Endothelial cell of umbilical vein (primary cell): ENCODE measurements around the gene CNTROB. TPM values are rescaled to one million over a fixed set of nuclear protein-coding genes. Genes with fewer than 3 reads are reported as not detected.
A peak's percentile ranks its signal among the peaks of the same experiment; 100 is the strongest.

Experiments
- BruUV-seq: library from RNA; stranded (reverse); fragments of 400-500 nt; replicated peaks from 2 replicates; lab custom pipeline; 2021; lab: Mats Ljungman, UMichigan
- CTCF ChIA-PET: fragments of 300-600, 350-600 bp; sonication (Branson Sonifier 250); formaldehyde crosslinking; loops from one replicate; lab custom pipeline; 2021; ENCODE audit warnings: antibody characterized with exemption, inconsistent platforms; lab: Charles Lee
- POLR2A ChIA-PET: fragments of 300-600, 350-600 bp; sonication (Branson Sonifier 250); formaldehyde crosslinking; loops from one replicate; lab custom pipeline; 2021; ENCODE audit warnings: antibody characterized with exemption, inconsistent platforms; lab: Charles Lee
- DNase-seq: peaks from one replicate; pipeline ENCODE4 v3.0.0-alpha.2; 2011; ENCODE audit warnings: low read depth, low spot score
- FAIRE-seq: peaks from 2 replicates; lab custom pipeline; 2011; peaks lifted over from hg19 to GRCh38; lab: Jason Lieb, UNC
- H2AFZ ChIP-seq: 2 replicates; pipeline ENCODE4 v1.6.0; 2012; ENCODE audit warnings: low read depth, low read length, control low read depth, inconsistent platforms
- H3K27ac ChIP-seq: 2 replicates; pipeline ENCODE4 v1.5.1; 2011; ENCODE audit warnings: low read depth, mild to moderate bottlenecking, control low read depth, low read length, moderate library complexity; ENCODE audit not compliant: insufficient read depth
- H3K27me3 ChIP-seq, 2 experiments: 2 replicates each; pipeline versions ENCODE4 v1.6.0 to v1.6.1; 2011; ENCODE audit warnings: low read length in 2 of 2, mixed read lengths in 1 of 2; ENCODE audit not compliant: control insufficient read depth in 2 of 2, insufficient read depth in 2 of 2
- H3K36me3 ChIP-seq, 2 experiments: 2 replicates in 1 of 2; 3 replicates in 1 of 2; pipeline ENCODE4 v1.5.1; 2011; ENCODE audit warnings: low read length in 2 of 2, mild to moderate bottlenecking in 1 of 2, moderate library complexity in 1 of 2; ENCODE audit not compliant: control insufficient read depth in 2 of 2, insufficient read depth in 2 of 2; ENCODE audit errors: extremely low read depth in 1 of 2
- H3K4me1 ChIP-seq: 3 replicates; pipeline ENCODE4 v1.5.1; 2011; ENCODE audit warnings: mild to moderate bottlenecking, low read length; ENCODE audit not compliant: control insufficient read depth, insufficient read depth; ENCODE audit errors: extremely low read depth
- H3K4me2 ChIP-seq: 2 replicates; pipeline ENCODE4 v1.6.1; 2011; ENCODE audit warnings: low read length, control low read depth, mixed read lengths; ENCODE audit not compliant: insufficient read depth
- H3K4me3 ChIP-seq, 3 experiments: fragments of 200-600 bp in 1 of 3; sonication (generic), shearing (Covaris generic) in 1 of 3; replicated peaks in 1 of 3; 2 replicates each; pipeline ENCODE4 v1.5.1; 2011 to 2016; ENCODE audit warnings: control low read depth in 3 of 3, low read length in 3 of 3, mild to moderate bottlenecking in 2 of 3, inconsistent platforms in 1 of 3, low read depth in 1 of 3, moderate library complexity in 1 of 3; ENCODE audit not compliant: insufficient read depth in 1 of 3
- H3K79me2 ChIP-seq: 2 replicates; pipeline ENCODE4 v1.6.0; 2012; ENCODE audit warnings: low read length, inconsistent platforms; ENCODE audit not compliant: control insufficient read depth, insufficient read depth
- H3K9ac ChIP-seq: replicated peaks from 2 replicates; pipeline ENCODE3; 2011; ENCODE audit warnings: low read length, control low read depth; ENCODE audit not compliant: insufficient read depth; ENCODE audit errors: extremely low read depth
- H3K9me1 ChIP-seq: replicated peaks from 3 replicates; pipeline ENCODE4 v1.6.0; 2011; ENCODE audit warnings: mild to moderate bottlenecking, low read length; ENCODE audit not compliant: control insufficient read depth, insufficient read depth; ENCODE audit errors: extremely low read depth
- H3K9me3 ChIP-seq: replicated peaks from 2 replicates; pipeline ENCODE4 v1.5.1; 2012; ENCODE audit warnings: low read length, inconsistent platforms; ENCODE audit not compliant: control insufficient read depth, insufficient read depth
- H4K20me1 ChIP-seq: replicated peaks from 2 replicates; pipeline ENCODE3; 2011; ENCODE audit warnings: mild to moderate bottlenecking, low read length; ENCODE audit not compliant: control insufficient read depth, insufficient read depth; ENCODE audit errors: extremely low read depth
- CTCF ChIP-seq, 2 donors: IDR thresholded peaks; 1 replicate in 1 of 2; 2 replicates in 1 of 2; pipeline ENCODE4 v1.5.1; 2011; ENCODE audit warnings: low read length in 2 of 2, mild to moderate bottlenecking in 2 of 2, moderate library complexity in 2 of 2, control low read depth in 1 of 2, inconsistent platforms in 1 of 2, low read depth in 1 of 2; ENCODE audit not compliant: insufficient read depth in 1 of 2; ENCODE audit errors: extremely low read depth in 1 of 2
- FOS ChIP-seq: IDR thresholded peaks from 2 replicates; pipeline ENCODE4 v1.6.1; 2011; ENCODE audit warnings: mild to moderate bottlenecking, low read length, moderate library complexity, borderline replicate concordance; ENCODE audit not compliant: insufficient read depth
- MAX ChIP-seq: IDR thresholded peaks from 2 replicates; pipeline ENCODE4 v1.6.1; 2011; ENCODE audit not compliant: insufficient read depth, insufficient read length
- MYC ChIP-seq: IDR thresholded peaks from one replicate; pipeline ENCODE4 v1.6.1; 2011; ENCODE audit warnings: mild to moderate bottlenecking, low read depth, low read length
- POLR2A ChIP-seq: IDR thresholded peaks from 2 replicates; pipeline ENCODE4 v1.6.1; 2012; ENCODE audit warnings: low read depth, mild to moderate bottlenecking, control low read depth, low read length
- POLR2AphosphoS5 ChIP-seq: IDR thresholded peaks from 2 replicates; pipeline ENCODE4 v1.6.1; 2012; ENCODE audit warnings: low read depth, mild to moderate bottlenecking, control low read depth, low read length, moderate library complexity; ENCODE audit not compliant: insufficient read depth
- dilution Hi-C: fragments of 300-500 bp; cut with MboI; formaldehyde crosslinking; loops from one replicate; pipeline ENCODE4 v1.15.0; 2019; ENCODE audit warnings: low sequenced_read_pairs; ENCODE audit not compliant: extremely low pct_ligation_motif_present
- intact Hi-C: fragments of 100-400 bp; cut with micrococcal nuclease; formaldehyde crosslinking; loops from one replicate; pipeline ENCODE4 v1.10.0; 2022
- polyA plus RNA-seq, 4 experiments: library from polyadenylated mRNA; depleted of rRNA in 3 of 4; stranded (reverse) in 3 of 4; unstranded in 1 of 4; fragments of >200 nt; gene quantifications; 2 replicates each; pipeline versions ENCODE4 v1.2.1 to v1.2.3, GENCODE V29; 2011 to 2012; ENCODE audit warnings: missing spikeins in 1 of 4
- total RNA-seq: library from RNA; stranded (reverse); gene quantifications from 2 replicates; pipeline ENCODE4 v1.2.3, GENCODE V29; 2021

The CNTROB gene
- total and polyA plus RNA-seq, 2 donors (not counting 3 experiments of a cell fraction or from before 2014, with no cell fraction given): 24.9 to 47.2 TPM

- Histone ChIP-seq H4K20me1 (no peaks in the 10 kb centered on the region), H3K9me1 (no peaks in the 10 kb centered on the region), H3K4me2 (peak overlapping the region; percentile 60), H3K9ac (peak overlapping the region; percentile 69), H3K4me1 (peaks cover 28% of the 10 kb centered on the region), H3K4me3 (no peak overlapping the region), H3K9me3 (no peaks in the 10 kb centered on the region), H2AFZ (no peak overlapping the region), H3K27ac (peak overlapping the region; percentile 78), H3K27me3 (no peaks in the 10 kb centered on the region), H3K79me2 (peaks cover 32% of the 10 kb centered on the region), H3K36me3 (peaks cover 20 to 22% of the 10 kb centered on the region in 2 experiments)
- CTCF ChIA-PET: interaction anchor here (0.8 to 1.4 kb wide), 6 partner anchors 21 to 99 kb away, joined by 3 to 6 read pairs (median 4); partner anchors contain the start of gene NAA38
- BruUV-seq: no TSS peak
- FAIRE-seq (peak; percentile 96), DNase-seq (peak; percentile 93)
- POLR2A ChIA-PET: no interaction called here
- dilution Hi-C loops (no loop called here), intact Hi-C loops (loop anchor here (1.0 to 5.0 kb wide), 2 partner anchors 26 to 202 kb away; partner anchors contain the start of genes TP53 and WRAP53)
- TF ChIP-seq POLR2A (no peak), MYC (no peak), FOS (no peak), POLR2AphosphoS5 (peak; percentile 35), CTCF (IDR thresholded peaks at IDR 0.05; ENCODE audit: extremely low read depth in 1 of 2, insufficient read depth in 1 of 2, low read depth in 1 of 2, low read length in 2 of 2) (peak; percentile 51 to 77), MAX (no peak)
These were observed 42.6 kb upstream of the CNTROB start for GRCh38 chr17:7889166-7889955.
